Stimulated activated CD4-positive, alpha-beta T cell treated with anti-CD3 and anti-CD28 coated beads, Interleukin-2, amount 100 ng/mL, for 24 hours (primary cell): ENCODE data around the gene UPK3BL2.
"Not testable (repeated sequence)": the region's sequence is repeated elsewhere in the genome, so short reads cannot be mapped to it uniquely, and the experiment has no call there.

Experiments used
- DNase-seq, 2 donors: peaks; one replicate each; pipeline ENCODE4 v3.0.0-alpha.2; 2020

The UPK3BL2 gene

GRCh38 chr7:102527822-102528793 is 15.4 kb downstream of the UPK3BL2 start:
- not testable (repeated sequence) for DNase-seq

GRCh38 chr7:102527182-102527581 is 16.3 kb downstream of the UPK3BL2 start:
- DNase-seq, result not testable (repeated sequence)

GRCh38 chr7:102524803-102525202 is 18.7 kb downstream of the UPK3BL2 start:
- not testable (repeated sequence) for DNase-seq

- not testable (repeated sequence) for DNase-seq
These were observed 22.7 kb downstream of the UPK3BL2 start for GRCh38 chr7:102520797-102521196.

DNA sequence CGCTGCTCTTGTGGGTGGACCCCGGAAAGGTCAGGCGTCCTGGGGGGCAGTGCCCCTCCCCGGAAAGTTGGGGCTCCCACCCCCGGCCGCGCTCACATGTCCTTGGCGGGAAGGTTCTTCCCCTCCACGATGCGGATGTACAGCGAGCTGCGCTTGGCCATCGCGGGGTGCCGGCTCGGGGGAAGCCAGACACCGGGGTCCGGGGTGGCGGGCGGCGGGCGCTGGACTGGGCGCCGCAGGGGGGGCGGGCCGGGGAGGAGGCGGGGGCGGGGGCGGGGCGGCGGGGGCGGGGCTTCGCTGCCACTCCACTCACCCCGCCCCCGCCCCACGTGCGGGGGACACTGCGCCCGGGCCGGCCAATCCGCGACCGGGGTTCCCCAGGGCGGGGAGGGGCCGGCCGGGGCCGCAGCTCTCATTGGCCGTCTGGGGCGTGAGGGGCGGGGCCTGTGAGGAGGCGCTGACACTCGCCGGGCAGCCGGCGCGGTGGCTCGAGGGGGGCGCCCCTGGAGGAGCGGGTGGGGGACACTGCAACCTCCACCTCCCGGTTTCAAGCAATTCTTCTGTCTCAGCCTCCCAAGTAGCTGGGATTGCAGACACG is 25.8 kb downstream of the UPK3BL2 start, which contains the start of gene RASA4B:
Gene RASA4B, minus strand, starts transcription at position 228 of the 598 bp plus-strand sequence. Its CDS starts 67 bp downstream, at position 161.
- not testable (repeated sequence) for DNase-seq

DNA sequence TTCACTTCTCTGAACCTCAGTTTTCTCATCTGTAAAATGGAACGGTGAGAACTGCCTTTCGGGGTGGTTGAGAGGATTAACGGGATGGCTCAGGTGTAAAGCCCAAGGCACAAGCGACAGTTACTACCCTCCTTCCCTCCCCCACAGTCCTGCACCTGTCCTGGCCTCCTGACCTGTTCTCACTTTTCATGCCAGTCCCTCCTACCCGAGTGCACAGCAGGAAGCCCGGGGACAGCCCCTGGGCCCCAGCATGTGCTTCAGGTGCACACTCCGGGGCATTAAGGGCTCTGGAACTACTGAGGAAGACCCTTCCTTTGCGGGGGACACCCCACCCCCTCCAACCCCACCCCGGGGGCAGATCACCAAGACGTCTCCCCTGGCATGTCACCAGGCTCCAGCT is 26.5 kb downstream of the UPK3BL2 start:
- DNase-seq, result not testable (repeated sequence)

- DNase-seq, result not testable (repeated sequence)
These were observed 27.6 kb downstream of the UPK3BL2 start for GRCh38 chr7:102515889-102516288.

GRCh38 chr7:102514881-102515721 is 28.4 kb downstream of the UPK3BL2 start:
- not testable (repeated sequence) for DNase-seq

DNA sequence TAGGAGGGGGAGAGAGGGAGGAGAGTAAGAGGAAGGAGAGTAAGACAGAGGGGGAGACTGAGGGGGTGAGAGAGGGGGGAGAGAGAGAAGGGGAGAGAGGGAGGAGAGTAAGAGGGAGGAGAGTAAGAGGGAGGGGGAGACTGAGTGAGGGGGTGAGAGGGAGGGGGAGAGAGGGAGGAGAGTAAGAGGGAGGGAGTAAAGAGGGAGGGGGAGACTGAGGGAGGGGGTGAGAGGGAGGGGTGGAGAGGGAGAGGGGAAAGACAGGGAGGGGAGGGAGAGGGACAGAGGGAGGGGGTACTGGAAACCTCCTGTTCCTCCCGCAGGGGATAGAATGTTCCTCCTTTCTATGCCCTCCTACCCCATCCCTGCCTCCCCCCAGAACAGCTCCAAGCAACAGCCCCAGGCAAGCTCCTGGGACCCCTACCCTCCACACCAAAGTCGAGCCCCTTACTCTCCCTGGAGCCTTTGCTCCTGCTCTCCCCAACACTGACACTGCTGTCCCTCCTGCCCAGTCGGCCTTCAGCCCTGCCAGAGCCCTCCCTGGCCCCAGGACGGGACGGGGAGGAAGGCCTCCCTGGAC is 30.8 kb downstream of the UPK3BL2 start:
- not testable (repeated sequence) for DNase-seq

- not testable (repeated sequence) for DNase-seq
These were observed 31.5 kb downstream of the UPK3BL2 start for GRCh38 chr7:102511860-102512522.

DNA sequence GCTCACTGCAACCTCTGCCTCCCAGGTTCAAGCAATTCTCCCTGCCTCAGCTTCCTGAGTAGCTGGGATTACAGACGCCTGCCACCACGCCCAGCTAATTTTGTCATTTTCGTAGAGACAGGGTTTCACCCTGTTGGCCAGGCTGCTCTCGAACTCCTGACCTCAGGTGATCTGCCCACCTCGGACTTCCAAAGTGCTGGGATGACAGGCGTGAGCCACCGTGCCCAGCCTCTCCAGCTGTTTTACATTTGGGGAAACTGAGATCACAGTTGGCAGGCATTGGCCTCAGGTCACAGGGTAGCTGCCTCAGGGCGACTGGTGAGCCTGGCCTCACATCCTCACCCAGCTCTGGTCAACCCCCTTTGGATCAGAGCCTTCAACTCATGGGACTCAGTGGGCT is 32.9 kb downstream of the UPK3BL2 start:
- not testable (repeated sequence) for DNase-seq

DNA sequence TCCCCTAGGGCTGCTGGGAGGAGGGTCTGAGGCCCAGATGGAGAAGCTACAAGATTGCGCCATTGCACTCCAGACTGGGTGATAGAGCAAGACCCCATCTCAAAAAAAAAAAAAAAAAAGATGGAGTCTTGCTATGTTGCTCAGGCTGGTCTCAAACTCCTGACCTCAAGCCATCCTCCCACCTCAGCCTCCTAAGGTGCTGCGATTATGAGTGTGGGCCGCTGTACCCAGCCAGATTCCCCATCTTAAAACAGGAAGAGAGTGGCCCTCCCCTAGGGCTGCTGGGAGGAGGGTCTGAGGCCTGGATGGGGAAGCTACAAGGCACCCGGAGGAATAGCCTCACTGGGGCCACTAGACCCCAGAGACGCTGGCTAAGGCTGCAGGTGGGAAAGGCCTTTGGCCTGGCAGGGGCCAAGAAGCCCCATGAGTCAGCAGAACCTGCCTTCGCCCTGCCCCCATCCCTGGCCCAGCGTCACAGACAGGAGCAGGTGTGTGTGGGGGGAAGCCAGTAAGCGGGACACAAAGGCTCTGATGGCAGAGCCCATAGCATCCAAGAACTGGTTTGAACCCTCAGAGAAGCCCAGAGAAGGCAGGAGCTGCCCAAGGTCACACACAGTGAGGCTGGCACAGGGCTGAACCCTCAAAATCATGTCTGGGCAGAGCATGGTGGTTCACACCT is 35.9 kb downstream of the UPK3BL2 start:
- DNase-seq, result not testable (repeated sequence)

DNA sequence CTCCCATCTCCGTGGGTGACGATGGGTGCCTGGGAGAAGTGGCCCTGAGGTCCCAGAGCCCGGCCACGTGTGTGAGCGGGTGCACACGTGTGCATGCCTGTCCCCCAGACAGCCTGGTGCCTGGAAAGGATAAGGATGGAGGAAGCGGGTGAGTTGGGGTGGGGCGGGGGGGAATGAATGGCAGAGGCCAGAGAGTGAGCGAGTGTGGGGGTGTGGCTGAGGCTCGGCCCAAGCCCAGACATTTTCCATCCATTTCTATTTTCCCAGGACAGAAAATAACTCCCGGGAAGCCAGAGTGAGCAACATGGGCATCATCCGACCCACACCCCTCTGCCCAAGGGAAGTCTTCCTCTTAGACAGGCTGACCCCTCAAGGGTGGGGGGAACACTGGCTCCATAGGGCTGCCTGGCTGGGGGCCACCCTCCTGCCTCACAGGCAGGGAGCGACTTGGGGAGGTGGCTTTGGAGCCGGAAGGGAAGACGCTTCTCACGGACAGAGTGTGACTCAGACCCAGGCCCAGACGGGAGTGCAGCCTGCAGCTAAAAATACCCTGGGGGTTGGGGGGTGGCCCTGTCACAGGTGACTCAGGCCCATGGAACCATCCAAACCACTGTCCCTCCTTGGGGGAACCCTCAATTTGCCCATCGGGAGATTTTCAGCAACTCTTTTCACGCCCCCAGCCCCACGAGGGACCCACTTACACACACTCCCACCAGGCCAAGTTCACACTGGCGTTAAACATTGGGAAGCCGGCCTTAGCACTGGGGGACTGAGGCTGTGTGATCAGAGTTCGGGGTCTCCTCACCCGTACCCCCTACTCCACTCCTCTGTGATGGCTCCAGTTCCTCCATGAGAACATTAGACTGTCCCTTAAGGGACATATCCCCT is 38.0 kb downstream of the UPK3BL2 start:
- DNase-seq, result not testable (repeated sequence)

DNA sequence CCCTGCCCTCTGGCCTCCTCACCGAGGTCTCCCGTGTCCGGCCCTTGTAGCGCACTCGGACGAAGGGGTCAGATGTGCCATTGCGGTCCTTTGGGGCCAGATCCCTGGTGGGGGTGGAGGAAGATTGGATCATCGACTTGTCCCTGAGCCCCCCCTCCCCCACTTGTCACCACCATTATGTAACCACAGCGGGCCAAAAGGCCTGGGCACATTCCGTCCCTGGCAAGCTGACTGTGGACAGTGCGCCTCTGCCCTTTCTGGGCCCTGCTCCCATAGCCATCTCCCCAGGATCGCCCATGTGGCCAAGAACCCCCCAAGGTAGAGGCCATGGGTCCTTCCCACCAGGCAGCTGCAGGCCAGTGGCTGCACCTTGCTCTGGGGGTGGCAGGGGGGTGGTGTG is 40.4 kb downstream of the UPK3BL2 start:
- not testable (repeated sequence) for DNase-seq

DNA sequence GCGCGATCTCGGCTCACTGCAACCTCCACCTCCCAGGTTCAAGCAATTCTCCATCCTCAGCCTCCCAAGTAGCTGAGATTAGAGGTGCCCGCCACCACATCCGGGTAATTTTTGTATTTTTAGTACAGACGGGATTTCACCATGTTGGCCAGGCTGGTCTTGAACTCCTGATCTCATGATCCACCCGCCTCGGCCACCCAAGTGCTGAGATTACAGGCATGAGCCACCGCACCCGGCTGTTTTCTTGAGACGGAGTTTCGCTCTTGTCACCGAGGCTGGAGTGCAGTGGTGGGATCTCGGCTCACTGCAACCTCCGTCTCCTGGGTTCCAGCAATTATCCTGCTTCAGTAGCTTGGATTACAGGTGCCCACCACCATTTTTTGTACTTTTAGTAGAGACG is 45.2 kb downstream of the UPK3BL2 start:
- DNase-seq, result not testable (repeated sequence)

DNA sequence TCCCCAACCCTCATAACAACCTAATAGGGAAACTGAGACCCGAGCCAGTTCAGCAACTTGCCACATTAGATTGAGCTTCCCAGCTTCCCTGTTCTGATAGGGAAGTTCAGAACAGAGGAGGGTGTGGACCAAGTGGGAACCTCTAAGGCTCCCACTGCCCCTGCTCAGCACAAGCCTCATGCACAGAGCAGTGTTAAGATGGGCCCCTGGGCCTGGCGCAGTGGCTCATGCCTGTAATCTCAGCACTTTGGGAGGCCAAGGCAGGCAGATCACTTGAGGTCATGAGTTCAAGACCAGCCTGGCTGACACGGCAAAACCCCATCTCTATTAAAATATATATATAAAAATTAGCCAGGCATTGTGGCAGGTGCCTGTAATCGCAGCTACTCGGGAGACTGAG is 46.2 kb downstream of the UPK3BL2 start:
- DNase-seq, result peak in 1 of 2 donors; percentile 10

DNA sequence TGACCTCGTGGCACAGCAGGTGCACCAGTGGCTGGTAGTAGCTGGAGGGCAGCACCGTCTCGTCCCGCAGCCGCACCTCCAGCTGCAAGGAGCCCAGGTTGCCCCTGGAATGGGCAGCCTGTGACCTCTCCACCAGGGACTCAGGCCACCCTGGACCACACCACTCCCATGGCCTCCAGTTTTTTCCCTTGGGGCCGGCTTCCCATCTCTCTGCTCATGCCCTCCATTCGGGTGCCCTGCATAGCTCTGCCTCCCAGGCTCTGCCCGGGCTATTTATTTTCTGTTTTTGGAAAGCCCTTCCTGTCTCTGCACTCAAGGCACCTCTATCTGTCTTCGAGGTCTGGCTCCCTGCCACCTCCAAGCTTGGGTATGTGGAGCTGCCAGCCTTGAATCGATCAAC is 46.6 kb downstream of the UPK3BL2 start:
- not testable (repeated sequence) for DNase-seq

- not testable (repeated sequence) for DNase-seq
These were observed 48.9 kb downstream of the UPK3BL2 start for GRCh38 chr7:102494473-102495149.

DNA sequence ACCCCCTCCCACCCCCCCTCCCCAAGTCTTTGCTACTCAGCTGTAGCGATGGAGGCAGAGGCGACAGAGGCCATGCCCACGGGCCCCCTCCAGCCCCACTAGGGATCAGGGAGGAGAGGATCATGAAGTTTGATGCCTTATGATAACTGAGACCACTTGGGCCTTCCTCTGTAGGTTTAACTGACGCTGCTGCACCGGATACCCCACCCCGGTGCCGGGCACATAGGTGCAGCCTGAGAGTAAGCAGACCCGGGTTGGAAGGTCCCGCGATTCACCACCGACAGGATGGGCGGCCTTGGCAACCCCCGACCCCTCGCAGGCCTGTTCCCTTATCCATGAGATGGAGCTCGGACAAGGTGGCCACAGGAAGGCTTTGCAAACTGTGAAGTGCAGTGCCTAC is 49.5 kb downstream of the UPK3BL2 start:
- DNase-seq, result peak in 1 of 2 donors; percentile 25
